ENCODE data around the gene DYNLL1. TPM values are rescaled to one million over a fixed set of nuclear protein-coding genes. Genes with fewer than 3 reads are reported as not detected.

The DYNLL1 gene
- total and polyA plus RNA-seq, 12 donors: 94.0 to 352 (median 128) TPM

DNA sequence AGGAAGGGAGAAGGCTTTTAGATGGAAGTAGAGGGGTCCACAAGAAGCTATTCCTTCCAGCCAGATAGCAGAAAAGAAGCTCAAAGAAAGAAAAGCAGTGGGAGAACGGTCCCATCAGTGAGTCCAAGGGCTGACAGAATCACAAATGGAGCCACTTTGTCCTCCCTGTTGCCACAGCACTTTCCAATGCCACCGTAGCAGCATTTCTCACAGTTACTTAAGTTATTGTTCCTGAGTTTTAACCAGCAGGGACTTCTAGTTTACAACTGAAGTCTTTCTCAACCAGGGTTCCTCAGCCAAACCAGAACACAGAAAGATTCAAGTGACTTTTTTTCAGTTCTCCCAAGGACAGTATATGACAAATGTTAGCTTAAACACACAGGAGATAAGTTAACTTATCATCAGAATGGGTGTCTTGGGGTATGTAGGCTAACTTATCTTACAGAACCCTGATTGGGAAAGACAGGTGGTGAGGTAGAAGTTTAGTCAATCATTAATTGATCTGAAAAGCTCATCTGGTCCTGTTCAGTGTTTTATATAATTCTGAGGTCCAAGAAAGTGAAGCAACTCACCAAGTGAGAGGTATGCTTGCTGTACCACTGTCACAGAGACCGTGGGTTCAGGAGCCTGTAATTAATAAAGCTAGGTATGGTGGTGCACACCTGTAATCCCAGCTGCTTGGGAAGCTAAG lies 42.7 kb upstream of the DYNLL1 start:
- Histone ChIP-seq H3K36me3 (peaks cover 0 to 93% (median 26%) of the 10 kb centered on the region in 9 donors), H3K4me1 (peaks cover 0 to 9% (median 0%) of the 10 kb centered on the region in 9 donors), H3K4me3 (no peak overlapping the region), H3K27me3 (no peaks in the 10 kb centered on the region), H3K27ac (no peak overlapping the region), H3K9me3 (no peaks in the 10 kb centered on the region)
- ATAC-seq: no peak
- WGBS, 2 donors: 94 to 97% methylated on average over 3 of the region's 3 CpGs
- TF ChIP-seq, protein P1, sequence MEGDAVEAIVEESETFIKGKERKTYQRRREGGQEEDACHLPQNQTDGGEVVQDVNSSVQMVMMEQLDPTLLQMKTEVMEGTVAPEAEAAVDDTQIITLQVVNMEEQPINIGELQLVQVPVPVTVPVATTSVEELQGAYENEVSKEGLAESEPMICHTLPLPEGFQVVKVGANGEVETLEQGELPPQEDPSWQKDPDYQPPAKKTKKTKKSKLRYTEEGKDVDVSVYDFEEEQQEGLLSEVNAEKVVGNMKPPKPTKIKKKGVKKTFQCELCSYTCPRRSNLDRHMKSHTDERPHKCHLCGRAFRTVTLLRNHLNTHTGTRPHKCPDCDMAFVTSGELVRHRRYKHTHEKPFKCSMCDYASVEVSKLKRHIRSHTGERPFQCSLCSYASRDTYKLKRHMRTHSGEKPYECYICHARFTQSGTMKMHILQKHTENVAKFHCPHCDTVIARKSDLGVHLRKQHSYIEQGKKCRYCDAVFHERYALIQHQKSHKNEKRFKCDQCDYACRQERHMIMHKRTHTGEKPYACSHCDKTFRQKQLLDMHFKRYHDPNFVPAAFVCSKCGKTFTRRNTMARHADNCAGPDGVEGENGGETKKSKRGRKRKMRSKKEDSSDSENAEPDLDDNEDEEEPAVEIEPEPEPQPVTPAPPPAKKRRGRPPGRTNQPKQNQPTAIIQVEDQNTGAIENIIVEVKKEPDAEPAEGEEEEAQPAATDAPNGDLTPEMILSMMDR (IDR thresholded peaks at IDR 0.05): no peak
- intact Hi-C loops (cut with DNase I): no loop called here
- DNase-seq: no peak

DNA sequence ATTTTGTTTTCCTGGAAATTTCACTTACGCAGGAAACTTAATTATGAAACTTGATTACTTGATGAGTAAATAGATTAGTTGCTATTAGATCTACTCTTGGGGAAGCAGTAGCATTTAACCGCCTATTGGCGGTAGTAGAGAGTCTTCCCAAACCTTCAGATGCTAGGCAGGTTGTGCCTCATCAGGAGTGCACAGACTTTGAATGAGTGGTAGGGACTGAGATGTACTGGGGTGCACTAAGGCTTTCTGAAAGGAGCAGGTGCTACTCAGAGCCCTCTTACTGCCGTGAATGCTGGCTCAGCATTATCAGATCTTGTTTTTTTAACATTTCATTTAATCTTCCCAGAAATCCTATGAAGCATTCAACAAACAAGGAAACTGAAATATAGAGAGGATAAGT lies 41.9 kb upstream of the DYNLL1 start:
- Histone ChIP-seq H3K27ac (no peak overlapping the region), H3K9me3 (no peaks in the 10 kb centered on the region), H3K36me3 (peaks cover 0 to 97% (median 34%) of the 10 kb centered on the region in 9 donors), H3K4me1 (peaks cover 0 to 1% (median 0%) of the 10 kb centered on the region in 9 donors), H3K27me3 (no peaks in the 10 kb centered on the region), H3K4me3 (no peak overlapping the region)
- 76 to 78% methylated on average over 4 of the region's 4 CpGs for WGBS, 2 donors
- intact Hi-C loops (cut with DNase I): no loop called here
- ATAC-seq (peak in 2 of 8 donors; percentile 19 to 45), DNase-seq (no peak)
- TF ChIP-seq, protein P1 (IDR thresholded peaks at IDR 0.05): peak in 8 of 9 donors; percentile 7 to 73 (median 50)

DNA sequence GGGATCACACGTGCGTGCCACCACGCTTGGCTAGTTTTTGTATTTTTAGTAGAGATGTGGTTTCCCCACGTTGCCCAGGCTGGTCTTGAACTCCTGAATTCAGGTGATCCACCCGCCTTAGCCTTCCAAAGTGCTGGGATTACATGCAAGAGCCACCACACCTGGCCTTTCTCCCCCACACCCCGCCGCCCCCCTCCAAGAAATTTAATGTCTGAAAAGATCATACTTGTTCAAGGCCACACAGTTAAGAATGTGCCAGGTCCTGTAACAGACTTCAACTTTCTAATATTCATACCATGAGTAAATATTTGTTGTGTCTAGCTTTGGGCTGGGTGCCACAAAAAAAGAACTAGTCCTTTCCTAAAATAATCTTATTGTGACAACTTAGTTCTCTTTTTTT lies 40.6 kb upstream of the DYNLL1 start:
- WGBS, 2 donors: 90 to 91% methylated on average over 7 of the region's 7 CpGs
- intact Hi-C loops (cut with DNase I): no loop called here
- Histone ChIP-seq H3K4me1 (no peaks in the 10 kb centered on the region), H3K27me3 (no peaks in the 10 kb centered on the region), H3K4me3 (no peak overlapping the region), H3K36me3 (peaks cover 0 to 97% (median 41%) of the 10 kb centered on the region in 9 donors), H3K27ac (no peak overlapping the region), H3K9me3 (no peaks in the 10 kb centered on the region)
- no peak for DNase-seq
- TF ChIP-seq, protein P1 (IDR thresholded peaks at IDR 0.05): no peak
- ATAC-seq: no peak

DNA sequence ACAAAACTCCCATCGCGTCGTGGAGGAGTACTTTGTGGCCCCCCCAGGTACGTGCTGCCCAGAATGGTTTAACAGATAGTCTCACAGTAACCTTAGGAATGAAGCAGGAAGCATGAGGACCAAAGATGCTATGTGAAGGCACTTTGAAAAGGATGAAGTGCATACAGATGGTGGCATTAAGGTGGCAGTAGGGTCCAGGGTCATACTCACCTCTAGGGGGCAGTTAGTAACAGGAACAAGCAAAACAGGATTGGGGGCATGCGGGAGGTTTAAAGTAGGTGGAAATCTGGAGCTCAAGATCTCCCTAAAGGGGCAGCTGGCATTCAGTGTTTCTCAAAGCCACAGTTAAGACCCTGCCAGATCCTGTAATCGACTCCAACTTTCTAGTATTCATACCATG lies 38.8 kb upstream of the DYNLL1 start:
- H3K9me3 ChIP-seq: no peaks in the 10 kb centered on the region
- H3K4me1 ChIP-seq: no peaks in the 10 kb centered on the region
- H3K27ac ChIP-seq: no peak overlapping the region
- H3K27me3 ChIP-seq: no peaks in the 10 kb centered on the region
- no peak for ATAC-seq
- peaks cover 0 to 99% (median 53%) of the 10 kb centered on the region in 9 donors for H3K36me3 ChIP-seq
- H3K4me3 ChIP-seq: no peak overlapping the region
- DNase-seq: no peak
- intact Hi-C loops (cut with DNase I): no loop called here
- WGBS, 2 donors: 82 to 83% methylated on average over 6 of the region's 6 CpGs
- TF ChIP-seq, protein P1 (IDR thresholded peaks at IDR 0.05): peak in 4 of 9 donors; percentile 9 to 24 (median 19)
